PFSK-1 (cell line): Measurements from ENCODE around the gene BRMS1L.

Source experiments
- POLR2AphosphoS5 ChIP-seq: IDR thresholded peaks from 2 replicates; pipeline ENCODE4 v1.6.1; 2012; ENCODE audit warnings: low read depth, mild to moderate bottlenecking, control low read depth, low read length, moderate library complexity
- SIN3A ChIP-seq: IDR thresholded peaks from 2 replicates; pipeline ENCODE4 v1.6.1; 2012; ENCODE audit warnings: mild to moderate bottlenecking, low read length, moderate library complexity, borderline replicate concordance; ENCODE audit not compliant: insufficient read depth
- TAF1 ChIP-seq: IDR thresholded peaks from 2 replicates; pipeline ENCODE4 v1.6.1; 2012; ENCODE audit warnings: low read length, control low read depth, borderline replicate concordance; ENCODE audit not compliant: insufficient read depth
- TF ChIP-seq, protein P1 (sequence below), 2 experiments: IDR thresholded peaks; 2 replicates each; pipeline versions ENCODE4 v1.6.1 to v1.8.0; 2011 to 2012; ENCODE audit warnings: low read depth in 2 of 2, low read length in 2 of 2, control low read depth in 1 of 2, inconsistent platforms in 1 of 2, mild to moderate bottlenecking in 1 of 2, moderate library complexity in 1 of 2; ENCODE audit not compliant: insufficient read depth in 1 of 2

- no peak for TF ChIP-seq TAF1
- TF ChIP-seq, protein P1, sequence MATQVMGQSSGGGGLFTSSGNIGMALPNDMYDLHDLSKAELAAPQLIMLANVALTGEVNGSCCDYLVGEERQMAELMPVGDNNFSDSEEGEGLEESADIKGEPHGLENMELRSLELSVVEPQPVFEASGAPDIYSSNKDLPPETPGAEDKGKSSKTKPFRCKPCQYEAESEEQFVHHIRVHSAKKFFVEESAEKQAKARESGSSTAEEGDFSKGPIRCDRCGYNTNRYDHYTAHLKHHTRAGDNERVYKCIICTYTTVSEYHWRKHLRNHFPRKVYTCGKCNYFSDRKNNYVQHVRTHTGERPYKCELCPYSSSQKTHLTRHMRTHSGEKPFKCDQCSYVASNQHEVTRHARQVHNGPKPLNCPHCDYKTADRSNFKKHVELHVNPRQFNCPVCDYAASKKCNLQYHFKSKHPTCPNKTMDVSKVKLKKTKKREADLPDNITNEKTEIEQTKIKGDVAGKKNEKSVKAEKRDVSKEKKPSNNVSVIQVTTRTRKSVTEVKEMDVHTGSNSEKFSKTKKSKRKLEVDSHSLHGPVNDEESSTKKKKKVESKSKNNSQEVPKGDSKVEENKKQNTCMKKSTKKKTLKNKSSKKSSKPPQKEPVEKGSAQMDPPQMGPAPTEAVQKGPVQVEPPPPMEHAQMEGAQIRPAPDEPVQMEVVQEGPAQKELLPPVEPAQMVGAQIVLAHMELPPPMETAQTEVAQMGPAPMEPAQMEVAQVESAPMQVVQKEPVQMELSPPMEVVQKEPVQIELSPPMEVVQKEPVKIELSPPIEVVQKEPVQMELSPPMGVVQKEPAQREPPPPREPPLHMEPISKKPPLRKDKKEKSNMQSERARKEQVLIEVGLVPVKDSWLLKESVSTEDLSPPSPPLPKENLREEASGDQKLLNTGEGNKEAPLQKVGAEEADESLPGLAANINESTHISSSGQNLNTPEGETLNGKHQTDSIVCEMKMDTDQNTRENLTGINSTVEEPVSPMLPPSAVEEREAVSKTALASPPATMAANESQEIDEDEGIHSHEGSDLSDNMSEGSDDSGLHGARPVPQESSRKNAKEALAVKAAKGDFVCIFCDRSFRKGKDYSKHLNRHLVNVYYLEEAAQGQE (IDR thresholded peaks at IDR 0.05; ENCODE audit: insufficient read depth in 1 of 2, low read depth in 2 of 2, low read length in 2 of 2) = no peak
- no peak for TF ChIP-seq POLR2AphosphoS5
- TF ChIP-seq SIN3A = no peak
Measured at GRCh38 chr14:35883677-35884293, 57.6 kb downstream of the BRMS1L start.
